Heart right ventricle (tissue), 16 donors: ENCODE measurements around the gene EPHA8. TPM values are rescaled to one million over a fixed set of nuclear protein-coding genes. Genes with fewer than 3 reads are reported as not detected.

Experiments
- ATAC-seq, 8 donors: fragments of 200-7000 bp; cut with Tn5 transposase; one replicate each; pipeline ENCODE4 v1.9.1; 2020; ENCODE audit warnings: mild to moderate bottlenecking in 8 of 8, moderate library complexity in 8 of 8, moderate number of reproducible peaks in 1 of 8
- DNase-seq, 2 donors: peaks; one replicate each; pipeline ENCODE4 v3.0.0-alpha.2; 2020
- H3K27ac ChIP-seq, 10 donors: fragments of 200-600 bp; sonication (generic) in 2 of 10; one replicate each; pipeline versions ENCODE4 v1.5.0 to v1.8.0; 2020 to 2022; ENCODE audit warnings: mild to moderate bottlenecking in 3 of 10
- H3K27me3 ChIP-seq, 7 donors: fragments of 200-600 bp; one replicate each; pipeline ENCODE4 v1.8.0; 2021 to 2022; ENCODE audit warnings: mild to moderate bottlenecking in 2 of 7
- H3K36me3 ChIP-seq, 9 donors: fragments of 200-600 bp; sonication (generic) in 1 of 9; one replicate each; pipeline versions ENCODE4 v1.5.0 to v1.8.0; 2020 to 2022; ENCODE audit warnings: mild to moderate bottlenecking in 2 of 9
- H3K4me1 ChIP-seq, 9 donors: fragments of 200-600 bp; sonication (generic) in 1 of 9; one replicate each; pipeline versions ENCODE4 v1.5.0 to v1.8.0; 2020 to 2022; ENCODE audit warnings: mild to moderate bottlenecking in 4 of 9
- H3K4me3 ChIP-seq, 10 donors: fragments of 200-600 bp; sonication (generic) in 2 of 10; one replicate each; pipeline versions ENCODE4 v1.5.0 to v1.8.0; 2020 to 2022; ENCODE audit warnings: mild to moderate bottlenecking in 7 of 10, moderate library complexity in 2 of 10
- H3K9me3 ChIP-seq, 11 donors: fragments of 200-600 bp in 10 of 11; sonication (generic) in 2 of 11; one replicate each; pipeline versions ENCODE4 v1.5.0 to v1.8.0; 2013 to 2022; ENCODE audit warnings: mild to moderate bottlenecking in 2 of 11, control low read depth in 1 of 11, moderate library complexity in 1 of 11
- WGBS, 2 donors: extraction: QIAGEN DNeasy Blood & Tissue Kit; methylation state at CpG; one replicate each; pipeline ENCODE4 v1.1.7; 2013; ENCODE audit warnings: inconsistent platforms in 1 of 2; 5-methylcytosine and 5-hydroxymethylcytosine counted together
- intact Hi-C, 10 donors: fragments of 100-400 bp; cut with DNase I; formaldehyde crosslinking; loops; one replicate each; pipeline versions ENCODE4 v1.11.1 to v1.14.2; 2022
- polyA plus RNA-seq, 2 donors: library from polyadenylated mRNA; stranded (reverse); fragments of 200-250 nt; gene quantifications; one replicate each; pipeline ENCODE4 v1.2.3, GENCODE V29; 2013
- total RNA-seq, 10 donors: library from RNA; stranded (reverse); fragmentation: NEBNext Ultra II Directional in 3 of 10; extraction: Animal tissue kit (Norgen Biotek cat#: 25700) in 3 of 10; gene quantifications; one replicate each; pipeline versions ENCODE4 v1.2.1 to v1.2.4, GENCODE V29; 2021 to 2023
- TF ChIP-seq, protein P1 (sequence below), 9 donors: fragments of 200-600 bp; sonication (generic) in 2 of 9; IDR thresholded peaks; one replicate each; pipeline versions ENCODE4 v1.5.0 to v1.8.0; 2021 to 2022; ENCODE audit warnings: antibody characterized with exemption in 9 of 9, mild to moderate bottlenecking in 5 of 9, moderate library complexity in 1 of 9
- donor health status: Arrhythmogenic right ventricular cardiomyopathy.
- donor health status: ischemic (EF 13 %, LVEDD 7.1; RV severe dilation, severe dysfunction).
- donor health status: healthy with polysubstance abuse.
- donor health status: DM: no; HTN: yes; CAD: no.
- donor health status: DM: no; HTN: no; CAD: no.
- donor health status: ischemic (EF 25% LVEDD 6.9; RV normal size, moderate dysfunction).
- donor health status: ischemic (EF 25% LVEDD 5.7; RV mildly dilated, moderate dysfunction).
- donor health status: healthy.
- donor health status: DM: yes; HTN: yes; CAD: no.
- donor health status: Ischemic cardiomyopathy.
- donor health status: ischemic (EF 35%, LVEDD 5.7; RV mildly dilated, moderate dysfunction).
- donor health status: nonischemic (EF 11% LVEDD 7.7; RV severe dilation, severe dysfunction).
- donor health status: DM: yes; HTN: yes; CAD: no.
- donor health status: PGD.
- donor health status: ischemic (EF 29% LVEDD 5.4; RV normal size, mild dysfunction).
- donor health status: nonischemic (EF 23%, LVEDD 6.1; RV moderate dilation, normal function).

The EPHA8 gene
- total and polyA plus RNA-seq, 12 donors = 0.12 to 0.30 TPM; not detected in 10

DNA sequence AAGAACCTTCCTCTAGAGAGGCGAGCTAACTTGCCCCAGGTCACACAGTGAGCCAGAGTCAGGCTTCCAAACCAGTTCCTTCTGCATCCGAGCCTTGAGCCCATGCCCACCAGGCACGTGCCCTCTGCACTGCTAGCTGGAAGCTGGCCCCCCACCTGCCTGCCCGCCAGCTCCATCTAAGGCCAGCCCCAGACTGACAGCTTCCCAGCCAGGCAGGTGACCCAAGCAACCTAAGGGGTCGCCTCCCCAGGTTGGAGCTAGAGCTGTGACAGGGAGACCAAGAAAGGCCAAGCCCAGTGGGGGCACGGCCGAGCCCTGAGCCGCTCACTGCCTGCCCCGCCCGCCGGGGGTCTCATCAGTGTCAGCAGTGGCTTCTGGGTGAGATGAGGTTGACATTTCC, 53.3 kb downstream of the EPHA8 start:
- no peak for ATAC-seq
- WGBS, 2 donors = 49 to 52% methylated on average over 11 of the region's 11 CpGs
- no peak for DNase-seq
- intact Hi-C loops = no loop called here
- Histone ChIP-seq H3K9me3 (no peaks in the 10 kb centered on the region), H3K4me1 (no peaks in the 10 kb centered on the region), H3K4me3 (no peak overlapping the region), H3K27me3 (peaks cover 0 to 92% (median 75%) of the 10 kb centered on the region in 7 donors), H3K27ac (no peak overlapping the region), H3K36me3 (no peaks in the 10 kb centered on the region)
- TF ChIP-seq, protein P1, sequence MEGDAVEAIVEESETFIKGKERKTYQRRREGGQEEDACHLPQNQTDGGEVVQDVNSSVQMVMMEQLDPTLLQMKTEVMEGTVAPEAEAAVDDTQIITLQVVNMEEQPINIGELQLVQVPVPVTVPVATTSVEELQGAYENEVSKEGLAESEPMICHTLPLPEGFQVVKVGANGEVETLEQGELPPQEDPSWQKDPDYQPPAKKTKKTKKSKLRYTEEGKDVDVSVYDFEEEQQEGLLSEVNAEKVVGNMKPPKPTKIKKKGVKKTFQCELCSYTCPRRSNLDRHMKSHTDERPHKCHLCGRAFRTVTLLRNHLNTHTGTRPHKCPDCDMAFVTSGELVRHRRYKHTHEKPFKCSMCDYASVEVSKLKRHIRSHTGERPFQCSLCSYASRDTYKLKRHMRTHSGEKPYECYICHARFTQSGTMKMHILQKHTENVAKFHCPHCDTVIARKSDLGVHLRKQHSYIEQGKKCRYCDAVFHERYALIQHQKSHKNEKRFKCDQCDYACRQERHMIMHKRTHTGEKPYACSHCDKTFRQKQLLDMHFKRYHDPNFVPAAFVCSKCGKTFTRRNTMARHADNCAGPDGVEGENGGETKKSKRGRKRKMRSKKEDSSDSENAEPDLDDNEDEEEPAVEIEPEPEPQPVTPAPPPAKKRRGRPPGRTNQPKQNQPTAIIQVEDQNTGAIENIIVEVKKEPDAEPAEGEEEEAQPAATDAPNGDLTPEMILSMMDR (IDR thresholded peaks at IDR 0.05) = no peak

DNA sequence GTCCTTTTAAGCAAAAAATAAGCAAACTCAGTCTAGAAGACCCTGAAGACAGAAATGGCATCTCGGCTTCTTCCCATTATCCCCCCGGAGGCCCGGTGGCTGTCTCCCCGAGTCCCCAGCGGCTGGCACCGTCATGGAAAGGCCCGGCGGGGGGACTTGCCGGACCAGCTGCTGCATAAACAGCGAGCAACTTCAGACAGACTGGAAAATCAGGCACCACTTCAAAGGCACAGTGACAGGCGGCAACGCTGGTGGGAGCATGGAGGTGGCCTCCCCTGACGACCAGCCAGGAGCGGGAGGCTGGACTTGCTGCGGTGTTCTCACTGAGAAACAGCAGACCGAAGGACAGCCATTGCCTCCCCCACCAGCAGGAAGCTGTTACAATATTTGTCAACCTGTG, 54.8 kb downstream of the EPHA8 start:
- 45% methylated on average over 16 of the region's 16 CpGs for WGBS, 2 donors
- ATAC-seq (no peak), DNase-seq (no peak)
- H3K27me3 ChIP-seq = peaks cover 0 to 94% (median 84%) of the 10 kb centered on the region in 7 donors
- intact Hi-C loops = no loop called here
- TF ChIP-seq, protein P1 (IDR thresholded peaks at IDR 0.05) = no peak
- no peaks in the 10 kb centered on the region for H3K36me3 ChIP-seq
- H3K4me1 ChIP-seq = no peaks in the 10 kb centered on the region
- H3K4me3 ChIP-seq = no peak overlapping the region
- H3K9me3 ChIP-seq = no peaks in the 10 kb centered on the region
- no peak overlapping the region for H3K27ac ChIP-seq

DNA sequence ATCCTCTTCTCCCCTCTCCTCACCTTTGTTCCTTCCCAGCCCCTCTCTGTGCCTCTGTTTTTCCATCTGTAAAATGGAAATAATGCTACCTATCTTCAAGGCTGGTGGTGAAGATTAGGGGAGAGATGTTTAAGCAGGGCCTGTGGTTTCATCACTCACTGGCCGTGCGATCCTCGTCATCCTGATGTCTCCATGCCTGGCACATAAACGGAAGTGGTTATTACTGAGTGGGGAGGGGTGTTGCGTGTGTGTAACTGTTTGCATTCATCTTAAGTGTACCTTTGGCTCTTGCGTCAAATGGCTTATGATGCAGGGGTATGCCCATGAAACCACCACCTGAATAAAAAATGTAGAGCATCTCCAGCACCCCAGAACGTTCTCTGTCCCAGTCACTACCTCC, 56.0 kb downstream of the EPHA8 start:
- no peaks in the 10 kb centered on the region for H3K4me1 ChIP-seq
- peaks cover 0 to 89% (median 87%) of the 10 kb centered on the region in 7 donors for H3K27me3 ChIP-seq
- no peaks in the 10 kb centered on the region for H3K36me3 ChIP-seq
- intact Hi-C loops = no loop called here
- no peaks in the 10 kb centered on the region for H3K9me3 ChIP-seq
- ATAC-seq (no peak), DNase-seq (no peak)
- 74 to 79% methylated on average over 7 of the region's 7 CpGs for WGBS, 2 donors
- no peak overlapping the region for H3K4me3 ChIP-seq
- H3K27ac ChIP-seq = no peak overlapping the region
- TF ChIP-seq, protein P1 (IDR thresholded peaks at IDR 0.05) = no peak

DNA sequence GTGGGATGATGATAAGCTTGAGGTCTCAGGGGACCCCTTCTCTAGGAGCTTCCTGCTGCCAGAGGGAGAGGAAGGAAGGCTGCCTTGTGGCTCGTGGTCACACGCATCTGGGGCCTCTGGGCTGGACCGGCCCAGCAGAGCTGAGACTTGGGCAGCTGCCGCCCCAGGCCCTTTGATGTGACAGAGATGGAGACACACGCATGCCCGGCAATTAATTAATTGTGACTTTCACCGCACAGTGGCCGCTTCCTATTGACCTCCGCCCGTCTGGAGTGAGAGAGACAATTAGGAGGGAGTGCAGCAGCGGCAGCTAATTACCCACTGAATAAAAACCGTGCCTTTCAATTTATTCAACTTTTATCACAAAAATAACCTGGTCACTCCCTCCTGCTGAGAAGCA, 56.5 kb downstream of the EPHA8 start:
- H3K27me3 ChIP-seq = peaks cover 0 to 93% (median 87%) of the 10 kb centered on the region in 7 donors
- H3K9me3 ChIP-seq = no peaks in the 10 kb centered on the region
- intact Hi-C loops = no loop called here
- WGBS, 2 donors = 58 to 69% methylated on average over 12 of the region's 12 CpGs
- H3K4me3 ChIP-seq = no peak overlapping the region
- no peaks in the 10 kb centered on the region for H3K36me3 ChIP-seq
- ATAC-seq (no peak), DNase-seq (no peak)
- no peak overlapping the region for H3K27ac ChIP-seq
- TF ChIP-seq, protein P1 (IDR thresholded peaks at IDR 0.05) = no peak
- H3K4me1 ChIP-seq = no peaks in the 10 kb centered on the region
